Measurements from ENCODE around the gene AKIRIN2.

DNA sequence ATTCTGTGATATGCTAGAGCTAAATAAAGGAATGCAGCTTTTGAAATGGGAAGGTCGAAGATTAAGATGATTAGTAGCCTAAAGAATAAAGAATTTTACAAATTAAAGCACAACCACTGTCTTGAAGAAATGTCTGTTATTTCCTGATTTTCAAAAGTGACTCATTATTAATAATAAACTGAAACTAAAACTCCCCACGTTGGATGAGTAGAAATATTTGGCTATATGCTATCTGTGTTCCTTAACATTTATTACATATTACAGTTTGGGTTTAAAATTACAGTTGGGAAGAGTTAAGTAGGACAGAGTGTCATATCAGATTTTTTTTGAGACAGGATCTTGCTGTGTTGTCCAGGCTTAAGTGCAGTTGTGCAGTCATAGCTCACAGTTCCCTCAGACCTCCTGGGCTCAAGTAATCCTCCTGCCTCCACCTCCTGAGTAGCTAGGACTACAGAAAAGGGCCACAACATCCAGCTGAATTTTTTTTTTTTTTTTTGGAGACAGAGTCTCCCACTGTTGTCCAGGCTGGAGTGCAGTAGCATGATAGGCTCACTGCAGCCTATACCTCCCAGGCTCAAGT is 47.1 kb downstream of the AKIRIN2 start:
- TF ChIP-seq, protein P1, sequence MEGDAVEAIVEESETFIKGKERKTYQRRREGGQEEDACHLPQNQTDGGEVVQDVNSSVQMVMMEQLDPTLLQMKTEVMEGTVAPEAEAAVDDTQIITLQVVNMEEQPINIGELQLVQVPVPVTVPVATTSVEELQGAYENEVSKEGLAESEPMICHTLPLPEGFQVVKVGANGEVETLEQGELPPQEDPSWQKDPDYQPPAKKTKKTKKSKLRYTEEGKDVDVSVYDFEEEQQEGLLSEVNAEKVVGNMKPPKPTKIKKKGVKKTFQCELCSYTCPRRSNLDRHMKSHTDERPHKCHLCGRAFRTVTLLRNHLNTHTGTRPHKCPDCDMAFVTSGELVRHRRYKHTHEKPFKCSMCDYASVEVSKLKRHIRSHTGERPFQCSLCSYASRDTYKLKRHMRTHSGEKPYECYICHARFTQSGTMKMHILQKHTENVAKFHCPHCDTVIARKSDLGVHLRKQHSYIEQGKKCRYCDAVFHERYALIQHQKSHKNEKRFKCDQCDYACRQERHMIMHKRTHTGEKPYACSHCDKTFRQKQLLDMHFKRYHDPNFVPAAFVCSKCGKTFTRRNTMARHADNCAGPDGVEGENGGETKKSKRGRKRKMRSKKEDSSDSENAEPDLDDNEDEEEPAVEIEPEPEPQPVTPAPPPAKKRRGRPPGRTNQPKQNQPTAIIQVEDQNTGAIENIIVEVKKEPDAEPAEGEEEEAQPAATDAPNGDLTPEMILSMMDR (IDR thresholded peaks at IDR 0.05), result no peak
- TF ChIP-seq POLR2A (IDR thresholded peaks at IDR 0.05), result no peak
